HG02884 (cell line): ENCODE results near the gene ECD.
A peak's percentile ranks its signal among the peaks of the same experiment; 100 is the strongest.

ENCODE experiments used
- ATAC-seq: cut with Tn5 transposase; IDR thresholded peaks from one replicate; pipeline ENCODE4 v1.9.1; 2021; ENCODE audit warnings: mild to moderate bottlenecking, moderate library complexity; ENCODE audit not compliant: unreplicated experiment

The ECD gene

GRCh38 chr10:73099141-73099540 lies 68.7 kb downstream of the ECD start:
- ATAC-seq, result no peak

DNA sequence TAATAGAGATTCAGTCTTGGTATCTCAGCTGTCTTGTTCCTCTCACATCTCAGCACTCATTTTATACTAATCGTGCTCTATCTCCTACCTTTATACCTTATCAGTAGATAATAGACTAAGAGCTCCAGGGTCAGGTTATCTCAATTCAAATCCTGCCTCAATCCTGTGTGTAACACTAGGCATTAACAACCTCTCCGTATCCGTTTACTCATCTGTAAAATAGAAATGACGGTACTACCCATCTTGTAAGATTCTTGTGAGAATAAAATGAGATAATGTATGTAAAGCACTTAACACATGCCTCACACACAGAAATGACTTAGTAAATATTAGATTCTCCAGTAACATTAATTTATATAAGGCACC lies 70.5 kb downstream of the ECD start:
- ATAC-seq, result no peak

GRCh38 chr10:73096449-73097304 lies 71.1 kb downstream of the ECD start, which contains the start of gene P4HA1:
Gene P4HA1, minus strand, starts transcription at chr10:73096866. Its CDS starts 21,983 bp downstream, at chr10:73074883.
- peak; percentile 72 for ATAC-seq

DNA sequence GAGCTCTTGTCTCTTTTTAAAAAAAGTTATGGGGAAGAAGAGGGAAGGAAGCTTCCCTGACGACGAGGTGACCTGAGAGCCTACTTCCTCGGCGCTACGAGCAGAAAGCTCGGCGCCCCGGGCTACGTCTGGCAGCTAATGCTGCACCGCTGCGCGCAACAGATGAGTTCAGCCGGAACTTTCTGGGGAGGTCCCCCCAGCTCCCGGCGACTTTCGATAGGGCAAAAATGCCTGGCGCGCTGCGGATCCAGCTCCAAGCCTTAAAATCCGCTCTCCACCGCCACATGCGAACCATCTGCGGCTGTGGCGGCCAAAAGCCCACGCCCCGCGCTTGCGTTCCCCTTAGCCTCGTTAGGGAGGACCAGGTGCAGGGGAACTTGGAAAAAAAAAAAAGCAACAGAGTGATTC lies 71.8 kb downstream of the ECD start:
- ATAC-seq, result peak; percentile 29

GRCh38 chr10:73095481-73096021 lies 72.3 kb downstream of the ECD start:
- no peak for ATAC-seq

DNA sequence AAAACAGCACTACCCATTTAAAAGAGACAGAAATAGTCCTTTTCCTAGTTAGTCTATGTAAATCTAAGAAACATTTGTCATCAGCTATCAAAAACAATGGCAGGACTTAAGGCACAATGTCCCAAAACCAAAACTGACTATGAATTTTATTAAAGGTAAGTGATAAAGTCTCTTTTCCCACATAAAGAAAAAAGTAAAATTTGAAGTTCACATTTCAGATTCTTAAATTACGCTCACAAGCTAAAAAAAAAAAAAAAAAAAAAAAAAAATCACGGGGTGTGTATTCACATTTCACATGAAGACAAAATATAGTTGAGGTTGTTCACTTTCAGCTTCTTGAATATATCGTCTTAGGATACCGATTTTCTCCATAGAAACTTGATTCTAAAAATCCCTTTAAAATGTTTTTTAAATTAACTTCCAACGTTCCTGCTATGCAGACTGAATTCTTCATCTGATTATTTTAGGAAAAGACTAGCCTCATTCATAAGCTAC lies 72.8 kb downstream of the ECD start:
- no peak for ATAC-seq

- ATAC-seq, result no peak
These were observed 73.6 kb downstream of the ECD start for GRCh38 chr10:73093922-73094850.

DNA sequence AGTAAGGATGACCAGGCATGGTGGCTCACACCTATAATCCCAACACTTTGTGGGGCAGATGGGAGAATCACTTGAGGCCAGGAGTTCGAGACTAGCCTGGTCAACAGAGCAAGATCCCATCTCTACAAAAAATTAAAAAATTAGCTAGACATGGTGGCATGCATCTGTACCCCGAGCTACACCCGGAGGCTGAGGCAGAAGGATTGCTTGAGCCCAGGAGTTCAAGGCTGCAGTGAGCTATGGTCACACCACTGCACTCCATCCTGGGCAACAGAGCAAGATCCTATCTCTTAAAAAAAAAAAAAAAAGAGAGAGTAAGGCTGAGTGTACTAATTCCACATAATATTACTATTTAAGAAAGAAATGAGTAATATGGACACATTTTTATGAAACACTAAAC lies 75.0 kb downstream of the ECD start:
- ATAC-seq, result no peak

GRCh38 chr10:73088304-73088703 lies 79.5 kb downstream of the ECD start:
- ATAC-seq, result no peak

GRCh38 chr10:73086816-73087215 lies 81.0 kb downstream of the ECD start:
- no peak for ATAC-seq

- no peak for ATAC-seq
These were observed 83.6 kb downstream of the ECD start for GRCh38 chr10:73084209-73084608.
